K562 (cell line): Measurements from ENCODE around the gene GNG7. TPM values are rescaled to one million over a fixed set of nuclear protein-coding genes. Genes with fewer than 3 reads are reported as not detected.

Source experiments
- ATAC-seq: fragments of 200-7000 bp; cut with Tn5 transposase; 3 replicates; pipeline ENCODE4 v1.9.1; 2020; ENCODE audit warnings: moderate library complexity
- BruUV-seq: library from RNA; stranded (reverse); fragments of 400-500 nt; replicated peaks from 2 replicates; lab custom pipeline; 2021; lab: Mats Ljungman, UMichigan
- CTCF ChIA-PET: fragments of 300-600 bp; formaldehyde crosslinking; extraction: SDS; loops from one replicate; lab custom pipeline; 2021; ENCODE audit warnings: low intra/inter-chr PET ratio; lab: Yijun Ruan, JAX
- POLR2A ChIA-PET: fragments of 300-600, 350-650 bp; sonication (Branson Sonifier 250); formaldehyde crosslinking; extraction: SDS; loops from one replicate; lab custom pipeline; 2021; ENCODE audit warnings: antibody characterized with exemption, inconsistent platforms; lab: Yijun Ruan, JAX
- DNase-seq, 4 experiments: peaks; one replicate each; pipeline versions ENCODE4 v3.0.0 to v3.0.0-alpha.2; 2011 to 2018; ENCODE audit warnings: low spot score in 3 of 4, mixed read lengths in 3 of 4; ENCODE audit errors: extremely low read depth in 1 of 4
- FAIRE-seq: peaks from 2 replicates; lab custom pipeline; 2011; peaks lifted over from hg19 to GRCh38; lab: Jason Lieb, UNC
- H2AFZ ChIP-seq: 2 replicates; pipeline ENCODE4 v1.6.0; 2011; ENCODE audit warnings: low read depth, low read length, control low read depth, inconsistent platforms
- H3K27ac ChIP-seq: fragments of 200-600 bp; 3 replicates; pipeline ENCODE4 v1.8.0; 2011; ENCODE audit warnings: low read depth, mild to moderate bottlenecking, control low read depth, inconsistent platforms, low read length, moderate library complexity, mixed read lengths; ENCODE audit errors: extremely low read depth
- H3K27me3 ChIP-seq, 2 experiments: fragments of 300-600 bp in 1 of 2; 2 replicates in 1 of 2; 3 replicates in 1 of 2; pipeline versions ENCODE4 v1.6.0 to v1.8.0; 2011; ENCODE audit warnings: inconsistent platforms in 2 of 2, low read length in 2 of 2, mild to moderate bottlenecking in 1 of 2, mixed read lengths in 1 of 2, moderate library complexity in 1 of 2; ENCODE audit not compliant: control insufficient read depth in 2 of 2, insufficient read depth in 2 of 2
- H3K36me3 ChIP-seq: fragments of 300-600 bp; 3 replicates; pipeline ENCODE4 v1.8.0; 2011; ENCODE audit warnings: mild to moderate bottlenecking, low read length, inconsistent platforms; ENCODE audit not compliant: control insufficient read depth, insufficient read depth
- H3K4me1 ChIP-seq, 2 experiments: fragments of 200-600 bp in 1 of 2; replicated peaks in 1 of 2; 2 replicates in 1 of 2; 3 replicates in 1 of 2; pipeline versions ENCODE4 v1.5.1 to v1.8.0; 2011; ENCODE audit warnings: inconsistent platforms in 2 of 2, low read length in 2 of 2, mild to moderate bottlenecking in 1 of 2, mixed read lengths in 1 of 2, moderate library complexity in 1 of 2; ENCODE audit not compliant: control insufficient read depth in 2 of 2, insufficient read depth in 2 of 2
- H3K4me2 ChIP-seq: 2 replicates; pipeline ENCODE4 v1.6.1; 2011; ENCODE audit warnings: low read length, control low read depth, inconsistent platforms, mixed read lengths; ENCODE audit not compliant: insufficient read depth
- H3K4me3 ChIP-seq: fragments of 200-600 bp; sonication (generic), shearing (Covaris generic); 2 replicates; pipeline ENCODE4 v1.5.1; 2016; ENCODE audit warnings: control low read depth, inconsistent platforms
- H3K79me2 ChIP-seq: fragments of 200-600 bp; 3 replicates; pipeline ENCODE4 v1.8.0; 2011; ENCODE audit warnings: low read length, inconsistent platforms; ENCODE audit not compliant: control insufficient read depth, insufficient read depth
- H3K9ac ChIP-seq, 2 experiments: 2 replicates each; pipeline versions ENCODE4 v1.6.0 to v1.6.1; 2011; ENCODE audit warnings: low read depth in 2 of 2, low read length in 2 of 2, control low read depth in 1 of 2, inconsistent platforms in 1 of 2, mild to moderate bottlenecking in 1 of 2, mixed read lengths in 1 of 2; ENCODE audit not compliant: insufficient read depth in 1 of 2
- H3K9me1 ChIP-seq: one replicate; pipeline ENCODE4 v1.6.0; 2011; ENCODE audit warnings: inconsistent platforms, mild to moderate bottlenecking, low read length, moderate library complexity; ENCODE audit not compliant: control insufficient read depth, insufficient read depth
- H3K9me3 ChIP-seq: replicated peaks from 2 replicates; pipeline ENCODE4 v1.5.1; 2011; ENCODE audit warnings: low read depth, low read length, inconsistent platforms; ENCODE audit not compliant: control insufficient read depth, insufficient read depth
- H4K20me1 ChIP-seq: replicated peaks from 2 replicates; pipeline ENCODE4 v1.6.1; 2011; ENCODE audit warnings: low read length, inconsistent platforms, mixed read lengths; ENCODE audit not compliant: control insufficient read depth, insufficient read depth
- ARID2 ChIP-seq: fragments of 450-650 bp; IDR thresholded peaks from 2 replicates; pipeline ENCODE4 v1.6.1; 2017; ENCODE audit warnings: antibody characterized with exemption, mild to moderate bottlenecking
- BHLHE40 ChIP-seq: IDR thresholded peaks from 2 replicates; pipeline ENCODE4 v1.6.1; 2011; ENCODE audit warnings: low read length, improper control_type of control experiment
- CAMTA2 ChIP-seq: fragments of 250-450 bp; sonication (Bioruptor Pico); conservative IDR thresholded peaks from 2 replicates; pipeline ENCODE4 v1.5.1; 2022
- CEBPG ChIP-seq, 3 experiments: fragments of 200-800 bp in 1 of 3; sonication (Bioruptor generic) in 1 of 3; sonication (generic) in 1 of 3; formaldehyde crosslinking in 1 of 3; IDR thresholded peaks in 2 of 3; conservative IDR thresholded peaks in 1 of 3; 2 replicates each; pipeline versions ENCODE4 v1.6.1 to v1.8.0; 2016 to 2022; ENCODE audit warnings: missing compliant biosample characterization in 2 of 3, missing genetic modification characterization in 2 of 3, mild to moderate bottlenecking in 1 of 3, missing genetic modification reagents in 1 of 3
- FOXK2 ChIP-seq, 2 experiments: fragments of 450-650 bp; IDR thresholded peaks in 1 of 2; conservative IDR thresholded peaks in 1 of 2; 2 replicates each; pipeline ENCODE4 v1.6.1; 2016; ENCODE audit warnings: low read depth in 2 of 2, mild to moderate bottlenecking in 1 of 2
- KDM1A ChIP-seq, 2 experiments: fragments of 450-650 bp; IDR thresholded peaks; 2 replicates each; pipeline ENCODE4 v1.6.1; 2016; ENCODE audit warnings: mild to moderate bottlenecking in 2 of 2
- LEF1 ChIP-seq: fragments of 450-650 bp; IDR thresholded peaks from 2 replicates; pipeline ENCODE4 v1.6.1; 2016; ENCODE audit warnings: mild to moderate bottlenecking
- MBD2 ChIP-seq: sonication (generic); IDR thresholded peaks from 2 replicates; pipeline ENCODE4 v1.6.1; 2016; ENCODE audit warnings: low read depth, borderline replicate concordance
- MTA3 ChIP-seq: fragments of 450-650 bp; formaldehyde crosslinking; IDR thresholded peaks from 2 replicates; pipeline ENCODE4 v1.6.1; 2017; ENCODE audit warnings: mild to moderate bottlenecking, borderline replicate concordance
- MTF1 ChIP-seq: fragments of 250-450 bp; sonication (Bioruptor Pico); IDR thresholded peaks from 2 replicates; pipeline ENCODE4 v1.9.0; 2021; ENCODE audit warnings: moderate library complexity, mild to moderate bottlenecking, inconsistent platforms, borderline replicate concordance
- MYNN ChIP-seq, 2 experiments: sonication (generic); formaldehyde crosslinking in 1 of 2; IDR thresholded peaks; 2 replicates each; pipeline versions ENCODE4 v1.5.0 to v1.6.1; 2016 to 2020; ENCODE audit warnings: antibody characterized with exemption in 1 of 2, missing genetic modification reagents in 1 of 2
- NFATC3 ChIP-seq: fragments of 450-650 bp; IDR thresholded peaks from 2 replicates; pipeline ENCODE4 v1.6.1; 2017; ENCODE audit warnings: mild to moderate bottlenecking
- OTX1 ChIP-seq: fragments of 450-650 bp; formaldehyde crosslinking; IDR thresholded peaks from 2 replicates; pipeline ENCODE4 v1.4.0; 2022; ENCODE audit warnings: mild to moderate bottlenecking
- POU5F1 ChIP-seq: fragments of 150-350 bp; IDR thresholded peaks from 2 replicates; pipeline ENCODE4 v1.6.1; 2014; ENCODE audit warnings: borderline replicate concordance, low read length, low read depth, mild to moderate bottlenecking; ENCODE audit not compliant: partially characterized antibody
- RUNX1 ChIP-seq: sonication (generic); IDR thresholded peaks from 2 replicates; pipeline ENCODE4 v1.6.1; 2016; ENCODE audit warnings: antibody characterized with exemption, low read depth
- ZNF354B ChIP-seq: fragments of 250-450 bp; sonication (Bioruptor Pico); IDR thresholded peaks from 2 replicates; pipeline ENCODE4 v1.4.0; 2020
- ZNF76 ChIP-seq: fragments of 250-450 bp; sonication (Bioruptor Pico); IDR thresholded peaks from 2 replicates; pipeline ENCODE4 v1.4.0; 2020; ENCODE audit warnings: mild to moderate bottlenecking, moderate library complexity, borderline replicate concordance
- WGBS: fragments of 100-300 bp; shearing (Covaris generic); methylation state at CpG from one replicate; pipeline ENCODE4 v1.1.6; 2016; ENCODE audit warnings: low coverage, mixed read lengths; ENCODE audit not compliant: insufficient coverage; ENCODE audit errors: missing lambda C conversion rate; 5-methylcytosine and 5-hydroxymethylcytosine counted together
- in situ Hi-C: fragments of 300-500 bp; cut with MboI; formaldehyde crosslinking; loops from 4 replicates; pipeline ENCODE4 v1.15.0; 2018; ENCODE audit warnings: inconsistent platforms, mixed read lengths
- intact Hi-C: fragments of 100-400 bp; cut with micrococcal nuclease; formaldehyde crosslinking; loops from 2 replicates; pipeline ENCODE4 v1.14.2; 2022
- polyA plus RNA-seq, 8 experiments: library from polyadenylated mRNA; depleted of rRNA in 4 of 8; stranded (reverse) in 5 of 8; unstranded in 3 of 8; fragments of >200 nt; fragmentation: Nextera tagmentation in 2 of 8; fragmentation: Illumina TruSeq in 1 of 8; extraction: Ambion mirVana in 2 of 8; extraction: Trizol in 1 of 8; gene quantifications; 2 replicates each; pipeline versions ENCODE4 v1.2.1 to v1.2.3, GENCODE V29; 2011 to 2014; ENCODE audit warnings: inconsistent platforms in 1 of 8, missing spikeins in 1 of 8
- total RNA-seq, 7 experiments: library from RNA; depleted of rRNA in 6 of 7; stranded (reverse); fragments of >200 nt in 6 of 7; fragmentation: Illumina TruSeq in 2 of 7; extraction: Trizol in 2 of 7; gene quantifications; 2 replicates each; pipeline versions ENCODE4 v1.2.1 to v1.2.3, GENCODE V29; 2011 to 2021; ENCODE audit warnings: low replicate concordance in 1 of 7
- TF ChIP-seq, protein P1 (sequence below): sonication (generic); formaldehyde crosslinking; IDR thresholded peaks from 2 replicates; pipeline ENCODE4 v1.9.0; 2022; ENCODE audit warnings: mild to moderate bottlenecking, missing genetic modification reagents
- TF ChIP-seq, protein P2 (sequence below): fragments of 450-650 bp; IDR thresholded peaks from 2 replicates; pipeline ENCODE4 v1.6.1; 2017; ENCODE audit warnings: mild to moderate bottlenecking, moderate library complexity
- TF ChIP-seq, protein P3 (sequence below): fragments of 450-650 bp; formaldehyde crosslinking; IDR thresholded peaks from 2 replicates; pipeline ENCODE4 v1.4.0; 2020; ENCODE audit warnings: mild to moderate bottlenecking, mixed read lengths

GNG7 gene
- total and polyA plus RNA-seq, 9 of the 15 experiments (the other 6 are each of a cell fraction or from before 2014, with no cell fraction given), result 0.01 to 0.20 (median 0.06) TPM; not detected in 1

DNA sequence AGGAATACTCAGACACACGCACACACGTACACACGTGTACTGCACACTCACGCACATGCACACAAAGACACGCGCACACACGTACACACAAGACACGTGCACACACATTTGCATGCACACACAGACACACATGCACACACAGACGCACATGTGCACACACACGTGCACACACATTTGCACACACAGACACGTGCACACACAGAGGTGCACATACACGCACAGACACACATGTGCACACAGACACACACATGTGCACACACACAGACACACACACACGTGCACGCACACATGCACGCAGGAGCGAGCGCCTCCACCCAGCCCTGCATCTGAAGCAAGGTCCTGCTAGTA lies 145.4 kb downstream of the GNG7 start:
- FAIRE-seq (no peak), ATAC-seq (no peak), DNase-seq (no peak)
- no peaks in the 10 kb centered on the region for H3K79me2 ChIP-seq
- no peaks in the 10 kb centered on the region for H3K36me3 ChIP-seq
- ChIA-PET POLR2A (interaction anchor here (0.5 kb wide), 1 partner anchor 92 kb away, joined by 3 read pairs; no protein-coding TSS in a partner anchor), CTCF (no interaction called here)
- peaks cover 4 to 18% of the 10 kb centered on the region in 2 experiments; a peak in 2 of 5 replicates for H3K4me1 ChIP-seq
- no peak overlapping the region for H3K4me2 ChIP-seq
- H3K9me1 ChIP-seq, result no peaks in the 10 kb centered on the region
- H3K4me3 ChIP-seq, result no peak overlapping the region
- 45% methylated on average over 17 of the region's 17 CpGs for WGBS
- in situ Hi-C loops (no loop called here), intact Hi-C loops (no loop called here)
- H3K27me3 ChIP-seq, result peaks cover 11 to 46% of the 10 kb centered on the region in 2 experiments; a peak in 4 of 5 replicates
- H2AFZ ChIP-seq, result no peak overlapping the region
- no peaks in the 10 kb centered on the region for H4K20me1 ChIP-seq
- no peak overlapping the region for H3K27ac ChIP-seq
- H3K9ac ChIP-seq, result no peak overlapping the region
- BruUV-seq, result no TSS peak
- no peaks in the 10 kb centered on the region for H3K9me3 ChIP-seq
- TF ChIP-seq ZNF354B (CRISPR knock-in tag) (no peak), MBD2 (no peak), BHLHE40 (peak; percentile 41; the same call in 1 of the 2 replicates), OTX1 (CRISPR knock-in tag) (peak; percentile 36; the same call in 1 of the 2 replicates), FOXK2 (conservative IDR thresholded peaks at IDR 0.05 in 1 of 2, IDR thresholded peaks at IDR 0.05 in 1 of 2; ENCODE audit: low read depth in 2 of 2) (no peak), CEBPG (CRISPR knock-in tag; IDR thresholded peaks at IDR 0.05) (no peak), CEBPG (tag; conservative IDR thresholded peaks at IDR 0.05 in 1 of 2, IDR thresholded peaks at IDR 0.05 in 1 of 2) (no peak), MTF1 (CRISPR knock-in tag) (no peak), NFATC3 (no peak), LEF1 (no peak), MTA3 (no peak), MYNN (IDR thresholded peaks at IDR 0.05) (0 out of 2 replicates have a peak, but pooled peaks have one; percentile 45), MYNN (CRISPR knock-in tag; IDR thresholded peaks at IDR 0.05) (no peak), POU5F1 (no peak), ZNF76 (CRISPR knock-in tag) (no peak), CAMTA2 (CRISPR knock-in tag) (no peak), RUNX1 (no peak), ARID2 (0 out of 2 replicates have a peak, but pooled peaks have one; percentile 23), KDM1A (IDR thresholded peaks at IDR 0.05) (peak in 1 of 2 experiments; percentile 94; a peak in 2 of 4 replicates)
- TF ChIP-seq, protein P1, sequence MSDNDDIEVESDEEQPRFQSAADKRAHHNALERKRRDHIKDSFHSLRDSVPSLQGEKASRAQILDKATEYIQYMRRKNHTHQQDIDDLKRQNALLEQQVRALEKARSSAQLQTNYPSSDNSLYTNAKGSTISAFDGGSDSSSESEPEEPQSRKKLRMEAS (CRISPR knock-in tag), result peak; percentile 67; the same call in 1 of the 2 replicates
- TF ChIP-seq, protein P2, sequence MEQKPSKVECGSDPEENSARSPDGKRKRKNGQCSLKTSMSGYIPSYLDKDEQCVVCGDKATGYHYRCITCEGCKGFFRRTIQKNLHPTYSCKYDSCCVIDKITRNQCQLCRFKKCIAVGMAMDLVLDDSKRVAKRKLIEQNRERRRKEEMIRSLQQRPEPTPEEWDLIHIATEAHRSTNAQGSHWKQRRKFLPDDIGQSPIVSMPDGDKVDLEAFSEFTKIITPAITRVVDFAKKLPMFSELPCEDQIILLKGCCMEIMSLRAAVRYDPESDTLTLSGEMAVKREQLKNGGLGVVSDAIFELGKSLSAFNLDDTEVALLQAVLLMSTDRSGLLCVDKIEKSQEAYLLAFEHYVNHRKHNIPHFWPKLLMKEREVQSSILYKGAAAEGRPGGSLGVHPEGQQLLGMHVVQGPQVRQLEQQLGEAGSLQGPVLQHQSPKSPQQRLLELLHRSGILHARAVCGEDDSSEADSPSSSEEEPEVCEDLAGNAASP, result no peak
- TF ChIP-seq, protein P3, sequence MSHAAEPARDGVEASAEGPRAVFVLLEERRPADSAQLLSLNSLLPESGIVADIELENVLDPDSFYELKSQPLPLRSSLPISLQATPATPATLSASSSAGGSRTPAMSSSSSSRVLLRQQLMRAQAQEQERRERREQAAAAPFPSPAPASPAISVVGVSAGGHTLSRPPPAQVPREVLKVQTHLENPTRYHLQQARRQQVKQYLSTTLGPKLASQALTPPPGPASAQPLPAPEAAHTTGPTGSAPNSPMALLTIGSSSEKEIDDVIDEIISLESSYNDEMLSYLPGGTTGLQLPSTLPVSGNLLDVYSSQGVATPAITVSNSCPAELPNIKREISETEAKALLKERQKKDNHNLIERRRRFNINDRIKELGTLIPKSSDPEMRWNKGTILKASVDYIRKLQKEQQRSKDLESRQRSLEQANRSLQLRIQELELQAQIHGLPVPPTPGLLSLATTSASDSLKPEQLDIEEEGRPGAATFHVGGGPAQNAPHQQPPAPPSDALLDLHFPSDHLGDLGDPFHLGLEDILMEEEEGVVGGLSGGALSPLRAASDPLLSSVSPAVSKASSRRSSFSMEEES, result no peak
